Vagina (tissue), 2 donors: ENCODE measurements around the gene DNAH1. TPM values are rescaled to one million over a fixed set of nuclear protein-coding genes. Genes with fewer than 3 reads are reported as not detected.

Source experiments
- DNase-seq, 2 donors: peaks; one replicate each; pipeline ENCODE4 v3.0.0-alpha.2; 2017; ENCODE audit errors: extremely low spot score in 2 of 2
- H3K27ac ChIP-seq: fragments of 200-600 bp; sonication (generic); one replicate; pipeline ENCODE4 v1.5.1; 2019
- H3K27me3 ChIP-seq: fragments of 200-600 bp; sonication (generic); one replicate; pipeline ENCODE4 v1.5.1; 2019
- H3K36me3 ChIP-seq, 2 donors: fragments of 200-600 bp; sonication (generic); one replicate each; pipeline ENCODE4 v1.5.1; 2017 to 2019
- H3K4me1 ChIP-seq: fragments of 200-600 bp; sonication (generic); one replicate; pipeline ENCODE4 v1.5.1; 2019
- H3K4me3 ChIP-seq, 2 donors: fragments of 200-600 bp; sonication (generic); 1 replicate in 1 of 2; 2 replicates in 1 of 2; pipeline ENCODE4 v1.5.1; 2016 to 2019
- H3K9me3 ChIP-seq: fragments of 200-600 bp; sonication (generic); one replicate; pipeline ENCODE4 v1.5.1; 2019
- CTCF ChIP-seq, 3 experiments: fragments of 450-650 bp in 2 of 3; fragments of 200-600 bp in 1 of 3; sonication (generic) in 1 of 3; IDR thresholded peaks; one replicate each; pipeline ENCODE4 v1.5.1; 2017 to 2019; ENCODE audit warnings: antibody characterized with exemption in 3 of 3, mild to moderate bottlenecking in 2 of 3, moderate library complexity in 2 of 3
- POLR2A ChIP-seq, 2 donors: fragments of 450-650 bp; IDR thresholded peaks; one replicate each; pipeline ENCODE4 v1.6.1; 2017; ENCODE audit warnings: antibody characterized with exemption in 2 of 2, mild to moderate bottlenecking in 2 of 2, moderate library complexity in 2 of 2
- POLR2AphosphoS5 ChIP-seq, 2 donors: sonication (generic); formaldehyde crosslinking; IDR thresholded peaks; one replicate each; pipeline ENCODE4 v1.9.0; 2017; ENCODE audit warnings: antibody characterized with exemption in 2 of 2, mild to moderate bottlenecking in 2 of 2, low read depth in 1 of 2; ENCODE audit not compliant: insufficient read depth in 1 of 2
- intact Hi-C: fragments of 100-400 bp; cut with DNase I; formaldehyde crosslinking; loops from one replicate; pipeline ENCODE4 v1.15.1; 2023
- total RNA-seq: library from RNA; depleted of rRNA; stranded (reverse); fragments of >200 nt; gene quantifications from one replicate; pipeline ENCODE4 v1.2.3, GENCODE V29; 2016

The DNAH1 gene
- total RNA-seq, 1 donor from 2014 or later: 12.3 TPM

- intact Hi-C loops: no loop called here
- no peaks in the 10 kb centered on the region for H3K36me3 ChIP-seq
- peaks cover 13% of the 10 kb centered on the region for H3K4me1 ChIP-seq
- H3K4me3 ChIP-seq: no peak overlapping the region
- TF ChIP-seq POLR2A (IDR thresholded peaks at IDR 0.05): no peak
- no peak for TF ChIP-seq POLR2AphosphoS5 (IDR thresholded peaks at IDR 0.05; ENCODE audit: insufficient read depth in 1 of 2, low read depth in 1 of 2)
- TF ChIP-seq CTCF (IDR thresholded peaks at IDR 0.05): no peak
- H3K27me3 ChIP-seq: no peaks in the 10 kb centered on the region
- no peak overlapping the region for H3K27ac ChIP-seq
- H3K9me3 ChIP-seq: no peaks in the 10 kb centered on the region
- no peak for DNase-seq
These were observed 2.8 kb upstream of the DNAH1 start for GRCh38 chr3:52313188-52313773.

- Histone ChIP-seq H3K27me3 (no peaks in the 10 kb centered on the region), H3K27ac (no peak overlapping the region), H3K9me3 (no peaks in the 10 kb centered on the region), H3K4me3 (no peak overlapping the region), H3K36me3 (no peaks in the 10 kb centered on the region), H3K4me1 (peaks cover 13% of the 10 kb centered on the region)
- intact Hi-C loops: no loop called here
- TF ChIP-seq POLR2AphosphoS5 (IDR thresholded peaks at IDR 0.05; ENCODE audit: insufficient read depth in 1 of 2, low read depth in 1 of 2): no peak
- no peak for TF ChIP-seq POLR2A (IDR thresholded peaks at IDR 0.05)
- TF ChIP-seq CTCF (IDR thresholded peaks at IDR 0.05): no peak
- no peak for DNase-seq
These were observed 2.3 kb upstream of the DNAH1 start for GRCh38 chr3:52313774-52314188.

DNA sequence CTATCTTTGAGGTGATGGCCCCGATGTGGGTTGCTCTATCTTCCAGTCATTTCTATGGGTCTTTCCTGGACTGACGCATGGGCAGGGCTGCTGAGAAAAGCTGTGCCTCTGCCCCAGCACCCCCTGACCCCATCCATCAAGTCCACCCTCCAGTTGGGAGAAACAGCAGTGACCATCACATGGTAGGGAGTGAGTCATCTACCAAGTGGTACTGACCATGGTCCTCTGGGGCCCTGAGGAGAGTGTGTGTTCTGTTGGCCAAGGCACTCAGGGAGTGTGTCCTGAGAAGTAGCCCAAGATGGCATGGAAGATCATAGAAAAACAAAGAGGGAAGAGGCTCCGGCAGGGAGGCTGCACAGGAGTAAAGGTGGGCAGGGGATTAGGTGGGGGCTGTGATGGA is 1.6 kb upstream of the DNAH1 start:
- Histone ChIP-seq H3K4me3 (no peak overlapping the region), H3K9me3 (no peaks in the 10 kb centered on the region), H3K36me3 (no peaks in the 10 kb centered on the region), H3K27ac (no peak overlapping the region), H3K4me1 (peaks cover 13% of the 10 kb centered on the region), H3K27me3 (no peaks in the 10 kb centered on the region)
- no peak for DNase-seq
- TF ChIP-seq CTCF (IDR thresholded peaks at IDR 0.05) (no peak), POLR2AphosphoS5 (IDR thresholded peaks at IDR 0.05; ENCODE audit: insufficient read depth in 1 of 2, low read depth in 1 of 2) (no peak), POLR2A (IDR thresholded peaks at IDR 0.05) (no peak)
- intact Hi-C loops: no loop called here

- DNase-seq: no peak
- Histone ChIP-seq H3K36me3 (no peaks in the 10 kb centered on the region), H3K4me1 (peaks cover 13% of the 10 kb centered on the region), H3K9me3 (no peaks in the 10 kb centered on the region), H3K27ac (no peak overlapping the region), H3K27me3 (no peaks in the 10 kb centered on the region), H3K4me3 (no peak overlapping the region)
- intact Hi-C loops: no loop called here
- TF ChIP-seq CTCF (IDR thresholded peaks at IDR 0.05) (no peak), POLR2AphosphoS5 (IDR thresholded peaks at IDR 0.05; ENCODE audit: insufficient read depth in 1 of 2, low read depth in 1 of 2) (no peak), POLR2A (IDR thresholded peaks at IDR 0.05) (no peak)
These were observed 1.1 kb upstream of the DNAH1 start for GRCh38 chr3:52315006-52315405.

GRCh38 chr3:52317208-52318000 is 1.3 kb downstream of the DNAH1 start:
- Histone ChIP-seq H3K9me3 (no peaks in the 10 kb centered on the region), H3K4me1 (peaks cover 13% of the 10 kb centered on the region), H3K36me3 (no peaks in the 10 kb centered on the region), H3K4me3 (peak overlapping the region; percentile 32 to 42), H3K27ac (no peak overlapping the region), H3K27me3 (no peaks in the 10 kb centered on the region)
- TF ChIP-seq POLR2A (IDR thresholded peaks at IDR 0.05): no peak
- TF ChIP-seq CTCF (IDR thresholded peaks at IDR 0.05): no peak
- TF ChIP-seq POLR2AphosphoS5 (IDR thresholded peaks at IDR 0.05; ENCODE audit: insufficient read depth in 1 of 2, low read depth in 1 of 2): no peak
- no peak for DNase-seq
- intact Hi-C loops: no loop called here
